Endothelial cell (in vitro differentiated cells): ENCODE results near the gene PALM2AKAP2. TPM values are rescaled to one million over a fixed set of nuclear protein-coding genes. Genes with fewer than 3 reads are reported as not detected.

Experiments
- DNase-seq: peaks from one replicate; pipeline ENCODE4 v3.0.0; 2021; ENCODE audit warnings: low spot score
- H3K27ac Mint-ChIP-seq: one replicate; pipeline ENCODE4 v1.8.0; 2021; ENCODE audit warnings: mixed read lengths, inconsistent platforms; ENCODE audit not compliant: unreplicated experiment
- H3K27me3 Mint-ChIP-seq: one replicate; pipeline ENCODE4 v1.8.0; 2021; ENCODE audit warnings: mild to moderate bottlenecking, moderate library complexity, mixed read lengths, inconsistent platforms; ENCODE audit not compliant: unreplicated experiment
- H3K36me3 Mint-ChIP-seq: one replicate; pipeline ENCODE4 v1.8.0; 2021; ENCODE audit warnings: mild to moderate bottlenecking, low read depth, mixed read lengths, inconsistent platforms; ENCODE audit not compliant: unreplicated experiment
- H3K4me1 Mint-ChIP-seq: one replicate; pipeline ENCODE4 v1.8.0; 2021; ENCODE audit warnings: mild to moderate bottlenecking, mixed read lengths, inconsistent platforms; ENCODE audit not compliant: unreplicated experiment
- H3K4me3 Mint-ChIP-seq: one replicate; pipeline ENCODE4 v1.8.0; 2021; ENCODE audit warnings: mild to moderate bottlenecking, mixed read lengths, inconsistent platforms; ENCODE audit not compliant: unreplicated experiment
- H3K9me3 Mint-ChIP-seq: one replicate; pipeline ENCODE4 v1.8.0; 2021; ENCODE audit warnings: mixed read lengths, inconsistent platforms; ENCODE audit not compliant: unreplicated experiment
- CTCF ChIP-seq: fragments of 200-600 bp; sonication (generic); IDR thresholded peaks from one replicate; pipeline ENCODE4 v1.5.0; 2021; ENCODE audit warnings: antibody characterized with exemption; ENCODE audit not compliant: unreplicated experiment
- total RNA-seq: library from RNA; stranded (reverse); fragmentation: NEBNext Ultra II Directional; extraction: Animal tissue kit (Norgen Biotek cat#: 25700); gene quantifications from one replicate; pipeline ENCODE4 v1.2.1, GENCODE V29; 2021; ENCODE audit not compliant: unreplicated experiment

PALM2AKAP2 gene
- total RNA-seq, 1 donor from 2014 or later = 1.2 TPM

GRCh38 chr9:109799141-109799540 lies 19.1 kb downstream of the PALM2AKAP2 start:
- no peak for DNase-seq
- no peak for TF ChIP-seq CTCF
- H3K4me1 Mint-ChIP-seq = no peaks in the 10 kb centered on the region
- no peak overlapping the region for H3K27ac Mint-ChIP-seq
- H3K4me3 Mint-ChIP-seq = no peak overlapping the region
- H3K36me3 Mint-ChIP-seq = no peaks in the 10 kb centered on the region
- no peaks in the 10 kb centered on the region for H3K27me3 Mint-ChIP-seq
- H3K9me3 Mint-ChIP-seq = no peaks in the 10 kb centered on the region

GRCh38 chr9:109799792-109800191 lies 19.8 kb downstream of the PALM2AKAP2 start:
- Mint-ChIP-seq H3K27me3 (no peaks in the 10 kb centered on the region), H3K4me3 (no peak overlapping the region), H3K36me3 (no peaks in the 10 kb centered on the region), H3K4me1 (no peaks in the 10 kb centered on the region), H3K9me3 (no peaks in the 10 kb centered on the region), H3K27ac (no peak overlapping the region)
- no peak for TF ChIP-seq CTCF
- DNase-seq = no peak

- no peak for TF ChIP-seq CTCF
- H3K4me1 Mint-ChIP-seq = peaks cover 1% of the 10 kb centered on the region
- DNase-seq = no peak
- no peaks in the 10 kb centered on the region for H3K36me3 Mint-ChIP-seq
- H3K9me3 Mint-ChIP-seq = no peaks in the 10 kb centered on the region
- no peak overlapping the region for H3K27ac Mint-ChIP-seq
- H3K27me3 Mint-ChIP-seq = no peaks in the 10 kb centered on the region
- no peak overlapping the region for H3K4me3 Mint-ChIP-seq
Measured at GRCh38 chr9:109801484-109801883, 21.5 kb downstream of the PALM2AKAP2 start.

GRCh38 chr9:109802491-109802890 lies 22.5 kb downstream of the PALM2AKAP2 start:
- no peaks in the 10 kb centered on the region for H3K27me3 Mint-ChIP-seq
- H3K4me1 Mint-ChIP-seq = peaks cover 2% of the 10 kb centered on the region
- H3K9me3 Mint-ChIP-seq = no peaks in the 10 kb centered on the region
- no peaks in the 10 kb centered on the region for H3K36me3 Mint-ChIP-seq
- no peak for TF ChIP-seq CTCF
- DNase-seq = no peak
- H3K27ac Mint-ChIP-seq = no peak overlapping the region
- H3K4me3 Mint-ChIP-seq = no peak overlapping the region

- Mint-ChIP-seq H3K27ac (no peak overlapping the region), H3K9me3 (no peaks in the 10 kb centered on the region), H3K4me1 (peaks cover 2% of the 10 kb centered on the region), H3K36me3 (no peaks in the 10 kb centered on the region), H3K4me3 (no peak overlapping the region), H3K27me3 (peaks cover 2% of the 10 kb centered on the region)
- TF ChIP-seq CTCF = no peak
- no peak for DNase-seq
Measured at GRCh38 chr9:109805050-109805449, 25.1 kb downstream of the PALM2AKAP2 start.
